ENCODE data around the gene GINS1. TPM values are rescaled to one million over a fixed set of nuclear protein-coding genes. Genes with fewer than 3 reads are reported as not detected.

Gene GINS1
- total and polyA plus RNA-seq, 2 of the 13 experiments (the other 11 are each of a cell fraction or from before 2014, with no cell fraction given) = 14.6 to 59.9 TPM

DNA sequence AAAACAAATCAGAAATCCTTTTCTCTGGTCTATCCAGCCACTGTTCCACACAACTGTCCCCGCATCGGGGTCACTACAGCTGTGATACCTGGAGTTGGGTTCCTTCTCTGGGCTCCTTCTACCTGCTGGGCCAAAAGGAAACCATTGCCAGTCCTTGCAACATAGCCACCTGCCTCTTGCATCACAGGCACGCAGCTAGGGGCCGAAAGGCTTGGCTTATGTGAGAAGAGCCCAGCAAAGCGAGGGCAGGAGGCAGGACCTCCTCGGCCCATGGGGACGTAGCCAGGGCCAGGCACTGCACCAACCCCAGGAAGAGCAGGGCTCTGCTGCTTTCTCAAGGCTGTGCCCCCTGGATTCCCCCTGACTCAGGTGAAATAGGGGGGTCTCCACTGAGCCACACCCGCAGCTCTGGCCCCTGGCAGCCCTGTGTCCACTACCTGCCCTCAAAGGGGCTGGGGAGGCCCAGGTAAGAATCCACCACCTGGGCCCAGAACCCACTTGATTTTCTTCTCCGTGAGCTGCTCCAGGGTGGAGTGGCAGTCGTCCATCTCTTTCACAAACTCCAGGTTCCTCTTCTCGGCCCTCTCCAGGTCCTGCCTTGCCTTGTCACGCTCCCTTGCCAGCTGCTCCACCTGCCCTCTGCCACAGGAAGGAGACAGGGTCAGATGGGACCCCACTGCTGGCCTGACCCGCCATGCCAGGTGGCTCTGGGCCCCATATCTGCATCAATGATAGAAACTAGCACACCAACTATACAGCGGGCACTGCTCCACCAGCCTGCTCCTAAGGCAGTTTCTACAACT, 88.9 kb downstream of the GINS1 start:
- no peak overlapping the region for H3K9ac ChIP-seq (ENCODE audit: insufficient read depth, low read depth, low read length)
- H3K79me2 ChIP-seq (ENCODE audit: insufficient read depth, low read length) = no peaks in the 10 kb centered on the region
- ChIA-PET POLR2A (interaction anchor here (1.8 kb wide), 1 partner anchor 11 kb away, joined by 8 read pairs; no protein-coding TSS in a partner anchor), CTCF (ENCODE audit: low intra/inter-chr PET ratio, low total read pairs) (no interaction called here)
- no peak overlapping the region for H2AFZ ChIP-seq (ENCODE audit: low read length)
- intact Hi-C loops (cut with micrococcal nuclease; ENCODE audit: unreplicated experiment) = no loop called here
- H3K27ac ChIP-seq (ENCODE audit: extremely low read length, insufficient read depth, low read length) = no peak overlapping the region
- in situ Hi-C loops (cut with HindIII; ENCODE audit: extremely low pct_ligation_motif_present, low pct_unique_long_range_greater_than_20kb) = no loop called here
- no peak overlapping the region for H3K4me2 ChIP-seq (ENCODE audit: low read depth, low read length)
- H3K36me3 ChIP-seq (replicated peaks in 1 of 2; ENCODE audit: control insufficient read depth in 1 of 2, insufficient read depth in 2 of 2, low read length in 2 of 2) = peaks cover 19 to 27% of the 10 kb centered on the region in 2 experiments
- WGBS (ENCODE audit: low lambda C conversion rate) = 94% methylated on average over 14 of the region's 14 CpGs
- no peaks in the 10 kb centered on the region for H3K27me3 ChIP-seq (ENCODE audit: control insufficient read depth in 1 of 2, insufficient read depth in 2 of 2, low read length in 2 of 2)
- no peaks in the 10 kb centered on the region for H3K9me3 ChIP-seq (ENCODE audit: low read length)
- FAIRE-seq (no peak), ATAC-seq (no peak), DNase-seq (ENCODE audit: low spot score) (no peak)
- H4K20me1 ChIP-seq (ENCODE audit: insufficient read depth, low read length) = no peaks in the 10 kb centered on the region
- H3K4me3 ChIP-seq (replicated peaks in 1 of 3; ENCODE audit: insufficient read depth in 1 of 3, low read depth in 2 of 3, low read length in 3 of 3) = no peak overlapping the region
- no TSS peak for BruUV-seq (replicated peaks)
- no peaks in the 10 kb centered on the region for H3K4me1 ChIP-seq (ENCODE audit: insufficient read depth, low read length)
- no peak for TF ChIP-seq NR2F2 (IDR thresholded peaks at IDR 0.05; ENCODE audit: borderline replicate concordance, low read depth)
- TF ChIP-seq CEBPG (CRISPR knock-in tag; IDR thresholded peaks at IDR 0.05) = peak; percentile 23; the same call in 1 of the 2 replicates
- TF ChIP-seq CEBPB (IDR thresholded peaks at IDR 0.05; ENCODE audit: borderline replicate concordance, low read depth, low read length) = peak; percentile 88
- TF ChIP-seq AKAP8 (CRISPR knock-in tag; IDR thresholded peaks at IDR 0.05) = no peak; the same call in 1 of the 2 replicates
- TF ChIP-seq, protein P1, sequence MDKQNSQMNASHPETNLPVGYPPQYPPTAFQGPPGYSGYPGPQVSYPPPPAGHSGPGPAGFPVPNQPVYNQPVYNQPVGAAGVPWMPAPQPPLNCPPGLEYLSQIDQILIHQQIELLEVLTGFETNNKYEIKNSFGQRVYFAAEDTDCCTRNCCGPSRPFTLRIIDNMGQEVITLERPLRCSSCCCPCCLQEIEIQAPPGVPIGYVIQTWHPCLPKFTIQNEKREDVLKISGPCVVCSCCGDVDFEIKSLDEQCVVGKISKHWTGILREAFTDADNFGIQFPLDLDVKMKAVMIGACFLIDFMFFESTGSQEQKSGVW (CRISPR knock-in tag; IDR thresholded peaks at IDR 0.05; ENCODE audit: borderline replicate concordance) = no peak
- no peak for TF ChIP-seq KDM5A (IDR thresholded peaks at IDR 0.05; ENCODE audit: borderline replicate concordance, low read length)
- TF ChIP-seq AGO2 (optimal IDR thresholded peaks at IDR 0.05; ENCODE audit: low read depth, low read length) = peak; percentile 62
- TF ChIP-seq, protein P2, sequence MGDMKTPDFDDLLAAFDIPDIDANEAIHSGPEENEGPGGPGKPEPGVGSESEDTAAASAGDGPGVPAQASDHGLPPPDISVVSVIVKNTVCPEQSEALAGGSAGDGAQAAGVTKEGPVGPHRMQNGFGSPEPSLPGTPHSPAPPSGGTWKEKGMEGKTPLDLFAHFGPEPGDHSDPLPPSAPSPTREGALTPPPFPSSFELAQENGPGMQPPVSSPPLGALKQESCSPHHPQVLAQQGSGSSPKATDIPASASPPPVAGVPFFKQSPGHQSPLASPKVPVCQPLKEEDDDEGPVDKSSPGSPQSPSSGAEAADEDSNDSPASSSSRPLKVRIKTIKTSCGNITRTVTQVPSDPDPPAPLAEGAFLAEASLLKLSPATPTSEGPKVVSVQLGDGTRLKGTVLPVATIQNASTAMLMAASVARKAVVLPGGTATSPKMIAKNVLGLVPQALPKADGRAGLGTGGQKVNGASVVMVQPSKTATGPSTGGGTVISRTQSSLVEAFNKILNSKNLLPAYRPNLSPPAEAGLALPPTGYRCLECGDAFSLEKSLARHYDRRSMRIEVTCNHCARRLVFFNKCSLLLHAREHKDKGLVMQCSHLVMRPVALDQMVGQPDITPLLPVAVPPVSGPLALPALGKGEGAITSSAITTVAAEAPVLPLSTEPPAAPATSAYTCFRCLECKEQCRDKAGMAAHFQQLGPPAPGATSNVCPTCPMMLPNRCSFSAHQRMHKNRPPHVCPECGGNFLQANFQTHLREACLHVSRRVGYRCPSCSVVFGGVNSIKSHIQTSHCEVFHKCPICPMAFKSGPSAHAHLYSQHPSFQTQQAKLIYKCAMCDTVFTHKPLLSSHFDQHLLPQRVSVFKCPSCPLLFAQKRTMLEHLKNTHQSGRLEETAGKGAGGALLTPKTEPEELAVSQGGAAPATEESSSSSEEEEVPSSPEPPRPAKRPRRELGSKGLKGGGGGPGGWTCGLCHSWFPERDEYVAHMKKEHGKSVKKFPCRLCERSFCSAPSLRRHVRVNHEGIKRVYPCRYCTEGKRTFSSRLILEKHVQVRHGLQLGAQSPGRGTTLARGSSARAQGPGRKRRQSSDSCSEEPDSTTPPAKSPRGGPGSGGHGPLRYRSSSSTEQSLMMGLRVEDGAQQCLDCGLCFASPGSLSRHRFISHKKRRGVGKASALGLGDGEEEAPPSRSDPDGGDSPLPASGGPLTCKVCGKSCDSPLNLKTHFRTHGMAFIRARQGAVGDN (CRISPR knock-in tag; IDR thresholded peaks at IDR 0.05) = 0 out of 2 replicates have a peak, but pooled peaks have one; percentile 12

Measured in HepG2 (cell line).